SK-N-SH treated with all-trans-retinoic acid at 6 μM for 48 hours (cell line): Measurements from ENCODE around the gene TNIK.

Experiments
- ATAC-seq: fragments of 200-7000 bp; cut with Tn5 transposase; 3 replicates; pipeline ENCODE4 v1.9.1; 2020; ENCODE audit warnings: mild to moderate bottlenecking, moderate library complexity
- BACH2 ChIP-seq: fragments of 250-450 bp; sonication (Bioruptor Pico); IDR thresholded peaks from 2 replicates; pipeline ENCODE4 v1.9.0; 2021; ENCODE audit warnings: mild to moderate bottlenecking, borderline replicate concordance
- CSDC2 ChIP-seq: fragments of 250-450 bp; sonication (Bioruptor Pico); IDR thresholded peaks from 2 replicates; pipeline ENCODE4 v1.5.0; 2020; ENCODE audit warnings: mild to moderate bottlenecking, moderate library complexity
- ESRRG ChIP-seq: fragments of 250-450 bp; sonication (Bioruptor Pico); IDR thresholded peaks from 2 replicates; pipeline ENCODE4 v1.6.1; 2021; ENCODE audit warnings: mild to moderate bottlenecking
- GLIS3 ChIP-seq: fragments of 250-450 bp; sonication (Bioruptor Pico); IDR thresholded peaks from 2 replicates; pipeline ENCODE4 v1.5.0; 2020; ENCODE audit warnings: mild to moderate bottlenecking, moderate library complexity
- PPARA ChIP-seq: fragments of 250-450 bp; sonication (Bioruptor Pico); IDR thresholded peaks from 2 replicates; pipeline ENCODE4 v1.5.0; 2020; ENCODE audit warnings: mild to moderate bottlenecking, borderline replicate concordance
- RARB ChIP-seq: fragments of 250-450 bp; sonication (Bioruptor Pico); IDR thresholded peaks from 2 replicates; pipeline ENCODE4 v1.8.0; 2021; ENCODE audit warnings: mild to moderate bottlenecking, moderate library complexity
- SNAI2 ChIP-seq: fragments of 250-450 bp; sonication (Bioruptor Pico); IDR thresholded peaks from 2 replicates; pipeline ENCODE4 v1.5.0; 2020; ENCODE audit warnings: mild to moderate bottlenecking, moderate library complexity
- TCF4 ChIP-seq: fragments of 250-450 bp; sonication (Bioruptor Pico); IDR thresholded peaks from 2 replicates; pipeline ENCODE4 v1.8.0; 2021; ENCODE audit warnings: mild to moderate bottlenecking, moderate library complexity, borderline replicate concordance
- TOX ChIP-seq: fragments of 250-450 bp; sonication (Bioruptor Pico); IDR thresholded peaks from 2 replicates; pipeline ENCODE4 v1.8.0; 2021; ENCODE audit warnings: mild to moderate bottlenecking, moderate library complexity, borderline replicate concordance
- ZFP3 ChIP-seq: fragments of 250-450 bp; sonication (Bioruptor Pico); IDR thresholded peaks from 2 replicates; pipeline ENCODE4 v1.5.0; 2020; ENCODE audit warnings: mild to moderate bottlenecking, moderate library complexity
- ZFP30 ChIP-seq: fragments of 450-650 bp; formaldehyde crosslinking; IDR thresholded peaks from 2 replicates; pipeline ENCODE4 v1.5.0; 2022; ENCODE audit warnings: mild to moderate bottlenecking, moderate library complexity
- ZNF565 ChIP-seq: fragments of 450-650 bp; formaldehyde crosslinking; conservative IDR thresholded peaks from 2 replicates; pipeline ENCODE4 v1.5.0; 2020; ENCODE audit warnings: low read depth, mild to moderate bottlenecking, moderate library complexity
- ZNF70 ChIP-seq: fragments of 450-650 bp; formaldehyde crosslinking; IDR thresholded peaks from 2 replicates; pipeline ENCODE4 v1.5.0; 2020; ENCODE audit warnings: mild to moderate bottlenecking, moderate library complexity
- ZNF8 ChIP-seq: fragments of 450-650 bp; formaldehyde crosslinking; IDR thresholded peaks from 2 replicates; pipeline ENCODE4 v1.5.0; 2020; ENCODE audit warnings: mild to moderate bottlenecking, moderate library complexity
- TF ChIP-seq, protein P1 (sequence below): fragments of 250-450 bp; sonication (Bioruptor Pico); IDR thresholded peaks from 2 replicates; pipeline ENCODE4 v1.5.1; 2020; ENCODE audit warnings: low read depth, mild to moderate bottlenecking, moderate library complexity
- TF ChIP-seq, protein P2 (sequence below): fragments of 250-450 bp; sonication (Bioruptor Pico); IDR thresholded peaks from 2 replicates; pipeline ENCODE4 v1.5.0; 2020; ENCODE audit warnings: mild to moderate bottlenecking, moderate library complexity
- TF ChIP-seq, protein P3 (sequence below): fragments of 250-450 bp; sonication (Bioruptor Pico); IDR thresholded peaks from 2 replicates; pipeline ENCODE4 v1.8.0; 2020; ENCODE audit warnings: mild to moderate bottlenecking, moderate library complexity, borderline replicate concordance
- TF ChIP-seq, protein P4 (sequence below): fragments of 250-450 bp; sonication (Bioruptor Pico); IDR thresholded peaks from 2 replicates; pipeline ENCODE4 v1.5.1; 2021; ENCODE audit warnings: mild to moderate bottlenecking, moderate library complexity

Gene TNIK

DNA sequence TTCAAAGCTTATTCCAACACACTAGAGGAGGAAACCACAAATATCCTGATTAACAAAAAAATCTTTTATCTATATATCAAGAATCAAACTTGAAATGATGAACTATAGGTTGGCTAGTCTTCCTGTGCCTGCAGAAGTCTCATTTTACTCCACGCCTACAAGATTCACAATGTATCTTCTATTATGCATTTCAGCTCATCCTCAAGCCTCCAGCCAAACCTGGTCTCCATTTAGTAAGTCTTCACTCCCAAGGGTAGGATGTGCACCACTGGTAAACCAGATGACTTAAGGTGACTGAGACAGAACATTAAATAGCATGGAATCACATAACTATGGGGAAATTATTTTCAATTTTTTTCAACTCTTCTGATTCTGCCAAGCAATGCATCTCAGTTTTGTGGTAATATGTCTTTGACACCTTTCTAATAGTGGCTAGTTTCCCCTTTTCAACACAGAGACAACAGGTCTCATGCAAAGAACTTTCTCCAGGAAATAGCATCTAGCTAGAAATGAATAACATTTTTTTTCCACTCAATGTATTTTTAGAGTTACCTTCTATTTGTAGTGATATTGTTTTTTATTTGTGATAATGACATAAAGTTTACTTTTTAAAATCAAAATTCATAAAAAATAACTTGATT lies 166.9 kb downstream of the TNIK start:
- TF ChIP-seq RARB (CRISPR knock-in tag), result no peak
- TF ChIP-seq, protein P1, sequence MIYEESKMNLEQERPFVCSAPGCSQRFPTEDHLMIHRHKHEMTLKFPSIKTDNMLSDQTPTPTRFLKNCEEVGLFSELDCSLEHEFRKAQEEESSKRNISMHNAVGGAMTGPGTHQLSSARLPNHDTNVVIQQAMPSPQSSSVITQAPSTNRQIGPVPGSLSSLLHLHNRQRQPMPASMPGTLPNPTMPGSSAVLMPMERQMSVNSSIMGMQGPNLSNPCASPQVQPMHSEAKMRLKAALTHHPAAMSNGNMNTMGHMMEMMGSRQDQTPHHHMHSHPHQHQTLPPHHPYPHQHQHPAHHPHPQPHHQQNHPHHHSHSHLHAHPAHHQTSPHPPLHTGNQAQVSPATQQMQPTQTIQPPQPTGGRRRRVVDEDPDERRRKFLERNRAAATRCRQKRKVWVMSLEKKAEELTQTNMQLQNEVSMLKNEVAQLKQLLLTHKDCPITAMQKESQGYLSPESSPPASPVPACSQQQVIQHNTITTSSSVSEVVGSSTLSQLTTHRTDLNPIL, result no peak
- TF ChIP-seq, protein P2, sequence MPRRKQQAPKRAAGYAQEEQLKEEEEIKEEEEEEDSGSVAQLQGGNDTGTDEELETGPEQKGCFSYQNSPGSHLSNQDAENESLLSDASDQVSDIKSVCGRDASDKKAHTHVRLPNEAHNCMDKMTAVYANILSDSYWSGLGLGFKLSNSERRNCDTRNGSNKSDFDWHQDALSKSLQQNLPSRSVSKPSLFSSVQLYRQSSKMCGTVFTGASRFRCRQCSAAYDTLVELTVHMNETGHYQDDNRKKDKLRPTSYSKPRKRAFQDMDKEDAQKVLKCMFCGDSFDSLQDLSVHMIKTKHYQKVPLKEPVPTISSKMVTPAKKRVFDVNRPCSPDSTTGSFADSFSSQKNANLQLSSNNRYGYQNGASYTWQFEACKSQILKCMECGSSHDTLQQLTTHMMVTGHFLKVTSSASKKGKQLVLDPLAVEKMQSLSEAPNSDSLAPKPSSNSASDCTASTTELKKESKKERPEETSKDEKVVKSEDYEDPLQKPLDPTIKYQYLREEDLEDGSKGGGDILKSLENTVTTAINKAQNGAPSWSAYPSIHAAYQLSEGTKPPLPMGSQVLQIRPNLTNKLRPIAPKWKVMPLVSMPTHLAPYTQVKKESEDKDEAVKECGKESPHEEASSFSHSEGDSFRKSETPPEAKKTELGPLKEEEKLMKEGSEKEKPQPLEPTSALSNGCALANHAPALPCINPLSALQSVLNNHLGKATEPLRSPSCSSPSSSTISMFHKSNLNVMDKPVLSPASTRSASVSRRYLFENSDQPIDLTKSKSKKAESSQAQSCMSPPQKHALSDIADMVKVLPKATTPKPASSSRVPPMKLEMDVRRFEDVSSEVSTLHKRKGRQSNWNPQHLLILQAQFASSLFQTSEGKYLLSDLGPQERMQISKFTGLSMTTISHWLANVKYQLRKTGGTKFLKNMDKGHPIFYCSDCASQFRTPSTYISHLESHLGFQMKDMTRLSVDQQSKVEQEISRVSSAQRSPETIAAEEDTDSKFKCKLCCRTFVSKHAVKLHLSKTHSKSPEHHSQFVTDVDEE (CRISPR knock-in tag), result no peak
- TF ChIP-seq TOX (CRISPR knock-in tag), result no peak
- TF ChIP-seq ZNF70 (CRISPR knock-in tag), result no peak
- TF ChIP-seq ZFP30 (CRISPR knock-in tag), result no peak
- TF ChIP-seq GLIS3 (CRISPR knock-in tag), result no peak
- TF ChIP-seq SNAI2 (CRISPR knock-in tag), result no peak
- TF ChIP-seq CSDC2 (CRISPR knock-in tag), result no peak
- TF ChIP-seq BACH2 (CRISPR knock-in tag), result no peak
- TF ChIP-seq ZNF565 (CRISPR knock-in tag), result no peak
- TF ChIP-seq ESRRG, result no peak
- no peak for TF ChIP-seq PPARA
- TF ChIP-seq, protein P3, sequence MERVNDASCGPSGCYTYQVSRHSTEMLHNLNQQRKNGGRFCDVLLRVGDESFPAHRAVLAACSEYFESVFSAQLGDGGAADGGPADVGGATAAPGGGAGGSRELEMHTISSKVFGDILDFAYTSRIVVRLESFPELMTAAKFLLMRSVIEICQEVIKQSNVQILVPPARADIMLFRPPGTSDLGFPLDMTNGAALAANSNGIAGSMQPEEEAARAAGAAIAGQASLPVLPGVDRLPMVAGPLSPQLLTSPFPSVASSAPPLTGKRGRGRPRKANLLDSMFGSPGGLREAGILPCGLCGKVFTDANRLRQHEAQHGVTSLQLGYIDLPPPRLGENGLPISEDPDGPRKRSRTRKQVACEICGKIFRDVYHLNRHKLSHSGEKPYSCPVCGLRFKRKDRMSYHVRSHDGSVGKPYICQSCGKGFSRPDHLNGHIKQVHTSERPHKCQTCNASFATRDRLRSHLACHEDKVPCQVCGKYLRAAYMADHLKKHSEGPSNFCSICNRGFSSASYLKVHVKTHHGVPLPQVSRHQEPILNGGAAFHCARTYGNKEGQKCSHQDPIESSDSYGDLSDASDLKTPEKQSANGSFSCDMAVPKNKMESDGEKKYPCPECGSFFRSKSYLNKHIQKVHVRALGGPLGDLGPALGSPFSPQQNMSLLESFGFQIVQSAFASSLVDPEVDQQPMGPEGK (CRISPR knock-in tag), result no peak
- no peak for ATAC-seq

DNA sequence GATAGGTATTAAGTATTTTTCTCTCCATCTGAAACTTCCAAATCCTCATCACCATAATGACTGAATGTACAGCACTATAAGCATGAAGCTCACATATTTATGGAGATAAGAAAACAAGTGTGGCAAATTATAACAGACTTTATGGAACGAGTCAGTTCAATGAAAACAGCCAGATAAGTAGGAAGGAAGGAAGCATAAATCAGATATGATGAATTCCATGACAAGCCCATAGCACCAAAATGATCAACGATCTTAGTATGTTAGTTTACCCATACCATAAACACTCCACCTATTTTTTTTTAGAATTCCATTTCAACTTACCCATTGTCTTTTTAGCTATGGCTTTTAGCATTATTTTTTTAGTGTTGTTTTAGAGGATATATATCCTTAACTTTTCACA lies 169.5 kb downstream of the TNIK start:
- TF ChIP-seq, protein P3 (CRISPR knock-in tag), result no peak
- TF ChIP-seq ZNF8, result no peak
- TF ChIP-seq, protein P4, sequence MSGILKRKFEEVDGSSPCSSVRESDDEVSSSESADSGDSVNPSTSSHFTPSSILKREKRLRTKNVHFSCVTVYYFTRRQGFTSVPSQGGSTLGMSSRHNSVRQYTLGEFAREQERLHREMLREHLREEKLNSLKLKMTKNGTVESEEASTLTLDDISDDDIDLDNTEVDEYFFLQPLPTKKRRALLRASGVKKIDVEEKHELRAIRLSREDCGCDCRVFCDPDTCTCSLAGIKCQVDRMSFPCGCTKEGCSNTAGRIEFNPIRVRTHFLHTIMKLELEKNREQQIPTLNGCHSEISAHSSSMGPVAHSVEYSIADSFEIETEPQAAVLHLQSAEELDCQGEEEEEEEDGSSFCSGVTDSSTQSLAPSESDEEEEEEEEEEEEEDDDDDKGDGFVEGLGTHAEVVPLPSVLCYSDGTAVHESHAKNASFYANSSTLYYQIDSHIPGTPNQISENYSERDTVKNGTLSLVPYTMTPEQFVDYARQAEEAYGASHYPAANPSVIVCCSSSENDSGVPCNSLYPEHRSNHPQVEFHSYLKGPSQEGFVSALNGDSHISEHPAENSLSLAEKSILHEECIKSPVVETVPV (CRISPR knock-in tag), result no peak
- no peak for TF ChIP-seq RARB (CRISPR knock-in tag)
- no peak for TF ChIP-seq SNAI2 (CRISPR knock-in tag)
- no peak for TF ChIP-seq ZNF565 (CRISPR knock-in tag)
- no peak for TF ChIP-seq PPARA
- TF ChIP-seq, protein P2 (CRISPR knock-in tag), result no peak
- no peak for TF ChIP-seq ZFP3 (CRISPR knock-in tag)
- no peak for TF ChIP-seq TOX (CRISPR knock-in tag)
- TF ChIP-seq TCF4 (CRISPR knock-in tag), result no peak
- ATAC-seq, result no peak
